Hepatocyte (in vitro differentiated cells): ENCODE results near the gene SPOPL.

Source experiments
- CTCF ChIP-seq: fragments of 200-600 bp; sonication (generic); IDR thresholded peaks from 2 replicates; pipeline ENCODE4 v1.5.1; 2016; ENCODE audit warnings: antibody characterized with exemption, mild to moderate bottlenecking; ENCODE audit not compliant: poor library complexity
- EZH2 ChIP-seq: fragments of 200-600 bp; sonication (generic); IDR thresholded peaks from 2 replicates; pipeline ENCODE4 v1.6.1; 2016; ENCODE audit warnings: antibody characterized with exemption, mild to moderate bottlenecking, borderline replicate concordance

- TF ChIP-seq CTCF (no peak), EZH2 (no peak)
These were observed 21.0 kb downstream of the SPOPL start for GRCh38 chr2:138522556-138522955.
